ENCODE measurements around the gene MAEA. TPM values are rescaled to one million over a fixed set of nuclear protein-coding genes. Genes with fewer than 3 reads are reported as not detected.
A peak's percentile ranks its signal among the peaks of the same experiment; 100 is the strongest.

MAEA gene
- total RNA-seq (10 to 100 TPM; 39.1 to 72.8 (median 50.3) TPM), polyA plus RNA-seq (10 to 100 TPM; 43.2 to 55.7 TPM)
- long read RNA-seq, donor 1, transcript MAEA-202 (9 exons, 2,222 nt), result major isoform, 127 of 156 reads
- long read RNA-seq, donor 1, partial matches to known transcripts, result 8 of 156 reads
- long read RNA-seq, donor 1, other reads (novel, unspliced or antisense), result 16 of 156 reads
- long read RNA-seq, donor 2, transcript MAEA-202 (9 exons, 2,222 nt), result major isoform, 137 of 186 reads
- long read RNA-seq, donor 2, partial matches to known transcripts, result 5 of 186 reads
- long read RNA-seq, donor 2, other reads (novel, unspliced or antisense), result 34 of 186 reads
- long read RNA-seq, donor 3, transcript MAEA-202 (9 exons, 2,222 nt), result major isoform, 374 of 461 reads
- long read RNA-seq, donor 3, partial matches to known transcripts, result 42 of 461 reads
- long read RNA-seq, donor 3, other reads (novel, unspliced or antisense), result 36 of 461 reads

- TF ChIP-seq, protein P1, sequence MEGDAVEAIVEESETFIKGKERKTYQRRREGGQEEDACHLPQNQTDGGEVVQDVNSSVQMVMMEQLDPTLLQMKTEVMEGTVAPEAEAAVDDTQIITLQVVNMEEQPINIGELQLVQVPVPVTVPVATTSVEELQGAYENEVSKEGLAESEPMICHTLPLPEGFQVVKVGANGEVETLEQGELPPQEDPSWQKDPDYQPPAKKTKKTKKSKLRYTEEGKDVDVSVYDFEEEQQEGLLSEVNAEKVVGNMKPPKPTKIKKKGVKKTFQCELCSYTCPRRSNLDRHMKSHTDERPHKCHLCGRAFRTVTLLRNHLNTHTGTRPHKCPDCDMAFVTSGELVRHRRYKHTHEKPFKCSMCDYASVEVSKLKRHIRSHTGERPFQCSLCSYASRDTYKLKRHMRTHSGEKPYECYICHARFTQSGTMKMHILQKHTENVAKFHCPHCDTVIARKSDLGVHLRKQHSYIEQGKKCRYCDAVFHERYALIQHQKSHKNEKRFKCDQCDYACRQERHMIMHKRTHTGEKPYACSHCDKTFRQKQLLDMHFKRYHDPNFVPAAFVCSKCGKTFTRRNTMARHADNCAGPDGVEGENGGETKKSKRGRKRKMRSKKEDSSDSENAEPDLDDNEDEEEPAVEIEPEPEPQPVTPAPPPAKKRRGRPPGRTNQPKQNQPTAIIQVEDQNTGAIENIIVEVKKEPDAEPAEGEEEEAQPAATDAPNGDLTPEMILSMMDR (IDR thresholded peaks at IDR 0.05), result no peak
- Histone ChIP-seq H3K36me3 (no peaks in the 10 kb centered on the region), H3K27me3 (no peaks in the 10 kb centered on the region), H3K9me3 (peaks cover 0 to 5% (median 0%) of the 10 kb centered on the region in 11 donors), H3K4me3 (peak within 1 kb of the TSS; percentile 82 to 99 (median 96)), H3K27ac (peak within 1 kb of the TSS; percentile 81 to 97 (median 94)), H3K4me1 (peaks cover 19 to 52% (median 46%) of the 10 kb centered on the region in 9 donors)
- peak; percentile 96 to 99 (median 99) for ATAC-seq
- DNase-seq, result peak; percentile 97
- intact Hi-C loops (cut with DNase I), result loop anchor here in 7 of 10 donors (2.0 to 10.0 kb wide), 5 partner anchors 37 to 58 kb away; partner anchors contain the start of gene UVSSA (in 5 of the 7)
- 1% methylated on average over 91 to 95 of the region's 95 CpGs for WGBS, 2 donors
Measured at GRCh38 chr4:1289207-1290164, at the start of gene MAEA. Gene MAEA, plus strand, starts transcription at chr4:1289891. Its CDS starts 23 bp downstream, at chr4:1289914.

GRCh38 chr4:1239950-1240307, 49.8 kb upstream of the MAEA start:
- TF ChIP-seq, protein P1 (IDR thresholded peaks at IDR 0.05), result no peak
- Histone ChIP-seq H3K27me3 (no peaks in the 10 kb centered on the region), H3K27ac (no peak overlapping the region), H3K9me3 (no peaks in the 10 kb centered on the region), H3K4me1 (peaks cover 24 to 54% (median 36%) of the 10 kb centered on the region in 9 donors), H3K4me3 (no peak overlapping the region), H3K36me3 (peaks cover 0 to 54% (median 31%) of the 10 kb centered on the region in 9 donors)
- peak in 1 of 2 donors; percentile 5 for DNase-seq
- ATAC-seq, result no peak
- intact Hi-C loops (cut with DNase I), result no loop called here
- WGBS, 2 donors, result 90 to 91% methylated on average over 22 of the region's 22 CpGs

GRCh38 chr4:1240721-1241465, 48.8 kb upstream of the MAEA start:
- no peak overlapping the region for H3K4me3 ChIP-seq
- peak; percentile 2 to 12 for DNase-seq
- TF ChIP-seq, protein P1 (IDR thresholded peaks at IDR 0.05), result no peak
- peaks cover 33 to 59% (median 43%) of the 10 kb centered on the region in 9 donors for H3K4me1 ChIP-seq
- H3K36me3 ChIP-seq, result peaks cover 0 to 44% (median 22%) of the 10 kb centered on the region in 9 donors
- no peaks in the 10 kb centered on the region for H3K27me3 ChIP-seq
- WGBS, 2 donors, result 88 to 89% methylated on average over 37 of the region's 37 CpGs
- H3K9me3 ChIP-seq, result no peaks in the 10 kb centered on the region
- H3K27ac ChIP-seq, result no peak overlapping the region
- ATAC-seq, result no peak
- intact Hi-C loops (cut with DNase I), result no loop called here
